ENCODE results near the gene ZNF280C.
"Not testable (repeated sequence)": the region's sequence is repeated elsewhere in the genome, so short reads cannot be mapped to it uniquely, and the experiment has no call there.

ZNF280C gene

GRCh38 chrX:130260316-130260715 is 8.4 kb downstream of the ZNF280C start:
- DNase-seq: no peak

- DNase-seq: no peak
Measured at GRCh38 chrX:130253916-130254315, 14.8 kb downstream of the ZNF280C start.

- DNase-seq: no peak
Measured at GRCh38 chrX:130251671-130252070, 17.0 kb downstream of the ZNF280C start.

GRCh38 chrX:130247996-130248395 is 20.7 kb downstream of the ZNF280C start:
- no peak for DNase-seq

- DNase-seq: no peak
Measured at GRCh38 chrX:130246084-130246483, 22.6 kb downstream of the ZNF280C start.

- DNase-seq: no peak
Measured at GRCh38 chrX:130245441-130245840, 23.3 kb downstream of the ZNF280C start.

- DNase-seq: not testable (repeated sequence)
Measured at GRCh38 chrX:130231184-130231583, 37.5 kb downstream of the ZNF280C start.

GRCh38 chrX:130228871-130229270 is 39.8 kb downstream of the ZNF280C start:
- DNase-seq: no peak

- DNase-seq: no peak
Measured at GRCh38 chrX:130224810-130225209, 43.9 kb downstream of the ZNF280C start.

- DNase-seq: no peak
Measured at GRCh38 chrX:130216320-130216719, 52.4 kb downstream of the ZNF280C start.

GRCh38 chrX:130213376-130213775 is 55.3 kb downstream of the ZNF280C start:
- DNase-seq: no peak

GRCh38 chrX:130212371-130212770 is 56.3 kb downstream of the ZNF280C start:
- DNase-seq: no peak

GRCh38 chrX:130211415-130212186 is 57.1 kb downstream of the ZNF280C start:
- DNase-seq: no peak

GRCh38 chrX:130204647-130205046 is 64.1 kb downstream of the ZNF280C start:
- no peak for DNase-seq

GRCh38 chrX:130197464-130197863 is 71.2 kb downstream of the ZNF280C start:
- DNase-seq: no peak

- no peak for DNase-seq
Measured at GRCh38 chrX:130196466-130196865, 72.2 kb downstream of the ZNF280C start.

GRCh38 chrX:130190801-130191200 is 77.9 kb downstream of the ZNF280C start:
- DNase-seq: no peak

GRCh38 chrX:130186651-130187050 is 82.0 kb downstream of the ZNF280C start:
- DNase-seq: no peak

GRCh38 chrX:130184857-130185256 is 83.8 kb downstream of the ZNF280C start:
- DNase-seq: no peak

GRCh38 chrX:130184168-130184567 is 84.5 kb downstream of the ZNF280C start:
- peak in 1 of 6 experiments; percentile 20 for DNase-seq

- peak in 3 of 6 experiments; percentile 4 to 30 (median 12) for DNase-seq
Measured at GRCh38 chrX:130179579-130180215, 89.0 kb downstream of the ZNF280C start.

GRCh38 chrX:130179170-130179569 is 89.5 kb downstream of the ZNF280C start:
- no peak for DNase-seq

GRCh38 chrX:130176942-130177341 is 91.8 kb downstream of the ZNF280C start:
- no peak for DNase-seq

GRCh38 chrX:130176354-130176776 is 92.3 kb downstream of the ZNF280C start:
- DNase-seq: no peak
